ENCODE results near the gene CHSY3.

CHSY3 gene

DNA sequence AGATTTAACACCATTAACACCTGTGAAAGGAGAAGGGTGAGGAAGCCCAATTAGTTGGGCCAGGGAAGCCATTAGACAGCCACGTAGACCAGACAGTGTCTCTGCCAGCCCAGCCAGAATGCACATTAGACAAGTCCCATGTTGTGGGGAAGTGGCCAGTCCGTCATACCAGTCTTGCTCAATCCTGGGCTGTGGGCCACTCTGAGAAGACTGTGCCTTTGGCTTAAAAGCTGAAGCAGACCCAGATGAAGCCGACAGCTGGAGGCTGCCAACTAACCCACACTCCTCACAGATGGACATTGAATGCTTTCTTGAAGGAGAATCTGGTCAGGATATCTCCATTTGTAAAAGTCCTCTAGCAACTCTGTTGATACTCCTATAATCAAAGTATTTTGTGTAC is 128.5 kb downstream of the CHSY3 start:
- DNase-seq = no peak

DNA sequence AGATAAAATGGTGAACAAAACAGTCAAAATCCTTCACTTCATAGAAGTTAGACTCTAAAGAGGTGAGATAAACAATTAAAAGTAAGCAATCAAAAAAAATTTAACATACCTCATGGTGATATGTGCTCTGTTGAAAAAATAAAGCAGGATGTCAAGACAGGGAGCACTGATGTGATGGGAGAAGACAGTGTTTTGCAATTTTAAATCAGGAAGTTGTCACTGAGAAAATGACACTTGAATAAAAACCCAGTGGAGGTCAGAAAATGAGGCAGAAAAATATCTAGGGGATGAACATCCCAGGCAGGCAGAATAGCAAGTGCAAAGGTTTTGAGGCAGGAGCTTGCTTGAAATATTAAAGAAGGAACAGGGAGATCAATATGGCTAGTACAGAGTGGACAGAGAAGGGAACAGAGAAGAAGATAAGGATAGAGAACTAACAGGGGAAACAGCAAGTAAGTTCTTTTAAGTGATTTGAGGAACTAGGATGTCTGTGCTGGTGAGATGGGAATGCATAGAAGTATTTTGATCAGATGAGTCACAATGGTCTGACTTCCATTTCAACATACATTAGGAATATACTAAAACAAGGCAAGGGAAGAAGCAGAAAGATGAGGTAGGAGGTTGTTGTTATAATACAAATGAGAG is 130.4 kb downstream of the CHSY3 start:
- no peak for DNase-seq

DNA sequence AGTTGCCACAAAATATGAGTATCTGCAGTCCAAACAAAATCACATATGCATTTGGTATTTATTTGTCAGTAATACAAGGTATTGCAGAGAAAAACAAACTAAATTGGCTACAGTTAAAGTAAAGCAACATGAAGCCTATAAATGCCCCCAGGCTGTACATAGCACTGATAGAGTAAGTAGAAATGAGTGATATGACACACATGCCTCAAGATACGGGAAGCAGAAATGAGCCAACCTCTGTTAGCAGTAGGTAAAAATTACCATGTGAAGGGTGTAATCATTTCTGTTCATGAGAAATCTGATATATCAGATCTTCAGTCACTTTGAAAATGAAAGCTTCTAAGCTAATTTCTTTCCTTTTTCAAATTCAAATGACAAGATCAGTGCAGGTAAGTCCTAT is 131.1 kb downstream of the CHSY3 start:
- no peak for DNase-seq

DNA sequence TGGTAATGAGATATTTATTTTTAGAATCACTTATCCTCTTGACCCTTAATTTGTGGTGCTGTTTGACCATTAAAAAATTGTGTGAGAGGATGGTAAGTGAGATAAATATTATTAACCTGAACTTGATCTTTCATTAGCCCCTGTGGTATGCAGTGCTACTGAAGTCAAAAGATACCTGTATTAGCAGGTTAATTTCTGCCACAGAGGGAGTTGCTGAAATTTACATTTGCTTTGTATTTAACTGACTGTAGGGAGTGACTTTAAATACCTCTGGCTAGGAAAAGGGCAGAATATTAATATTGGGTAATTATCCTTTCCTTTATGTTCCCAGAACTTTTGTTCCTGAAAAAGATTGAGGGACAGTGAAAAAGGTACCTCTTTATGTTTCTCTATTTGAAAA is 133.6 kb downstream of the CHSY3 start:
- no peak for DNase-seq

DNA sequence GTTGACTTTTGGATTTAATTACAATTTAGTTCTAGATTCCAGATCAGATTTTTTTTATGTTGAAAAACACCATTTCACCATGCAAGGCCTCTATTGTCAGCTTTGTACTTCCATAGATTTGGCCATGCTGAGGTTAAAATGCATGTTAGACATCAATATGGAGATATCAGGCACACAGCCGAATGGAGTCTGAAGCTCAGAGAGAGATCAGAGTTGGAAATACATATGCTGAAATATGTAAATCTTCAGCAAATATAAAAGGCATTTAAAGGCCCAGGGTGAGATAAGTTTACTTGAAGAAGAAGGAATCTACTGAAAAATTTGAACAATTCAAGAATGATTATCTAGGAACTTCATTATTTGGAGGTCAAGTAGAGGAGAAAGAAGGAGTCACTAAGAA is 139.6 kb downstream of the CHSY3 start:
- no peak for DNase-seq

DNA sequence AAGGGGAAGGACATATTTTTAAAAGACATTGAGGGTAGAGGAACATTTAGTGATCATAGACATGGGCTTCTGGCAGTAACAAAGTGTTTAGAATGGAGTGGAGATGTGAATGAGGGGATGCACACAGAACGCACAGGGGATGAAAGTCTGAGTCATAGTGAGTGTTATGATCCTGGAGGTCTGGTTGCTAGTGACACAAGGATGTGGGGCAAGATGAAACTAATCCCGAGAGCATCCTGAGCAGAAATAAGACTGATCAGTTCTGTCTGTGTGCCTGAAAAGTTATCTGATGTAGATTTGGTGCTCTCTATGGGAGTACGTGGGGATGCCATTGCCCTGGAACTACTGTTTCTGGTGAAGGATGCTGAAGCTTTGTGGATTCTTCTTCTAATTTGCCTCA is 141.1 kb downstream of the CHSY3 start:
- no peak for DNase-seq

DNA sequence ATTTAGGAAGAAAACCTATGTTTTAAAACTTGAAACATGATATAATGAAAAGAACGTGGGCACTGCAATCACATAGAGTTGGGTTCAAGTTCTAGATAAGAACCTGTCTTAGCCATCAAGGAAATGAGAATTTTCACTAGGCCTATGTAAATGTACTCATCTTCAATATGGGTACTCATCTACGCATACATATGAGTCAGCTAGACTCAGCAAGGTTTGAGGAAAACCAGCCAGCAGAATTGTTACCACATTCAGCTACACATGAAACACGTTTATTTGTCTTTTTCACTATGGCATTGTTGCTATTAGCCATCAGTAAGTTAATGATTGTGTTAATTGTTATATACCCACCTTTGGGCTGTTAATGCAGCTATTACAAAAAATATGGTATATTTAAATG is 146.3 kb downstream of the CHSY3 start:
- DNase-seq = no peak

DNA sequence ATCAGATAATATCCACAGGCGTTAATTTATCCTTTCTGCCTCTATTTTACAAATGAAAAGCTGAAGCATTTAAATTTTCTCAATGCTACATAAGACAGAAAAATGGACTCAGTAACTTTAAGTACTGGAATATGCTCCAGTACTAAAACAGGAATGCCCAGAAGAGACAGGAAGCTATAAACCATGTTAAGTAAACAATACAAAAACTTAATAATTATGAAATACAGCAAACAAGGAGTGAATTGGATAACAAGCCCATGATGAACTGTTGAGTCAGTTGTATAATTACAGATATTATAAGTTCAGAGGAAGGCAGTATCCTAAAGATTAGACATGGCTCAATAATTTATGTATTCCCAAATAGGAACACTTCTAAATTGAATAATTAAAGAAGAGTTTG is 148.5 kb downstream of the CHSY3 start:
- no peak for DNase-seq

DNA sequence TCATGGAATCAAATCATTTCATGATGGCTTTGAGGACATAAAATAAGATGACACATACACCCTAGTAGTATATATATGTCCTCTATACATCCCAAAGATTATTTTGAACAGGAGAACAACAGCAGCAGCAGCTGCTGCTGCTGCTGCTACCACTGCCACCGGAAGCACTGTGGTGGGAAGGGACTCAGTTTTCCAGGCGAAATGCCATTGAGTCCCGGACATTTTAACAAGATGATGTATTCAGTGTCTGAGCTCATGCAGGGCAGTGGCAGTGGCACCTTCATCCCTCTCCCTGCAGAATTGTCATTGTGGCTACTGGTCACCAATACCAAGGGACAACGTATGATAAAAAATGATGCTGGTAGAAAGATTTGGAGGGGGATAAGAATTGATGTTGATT is 151.3 kb downstream of the CHSY3 start:
- no peak for DNase-seq

DNA sequence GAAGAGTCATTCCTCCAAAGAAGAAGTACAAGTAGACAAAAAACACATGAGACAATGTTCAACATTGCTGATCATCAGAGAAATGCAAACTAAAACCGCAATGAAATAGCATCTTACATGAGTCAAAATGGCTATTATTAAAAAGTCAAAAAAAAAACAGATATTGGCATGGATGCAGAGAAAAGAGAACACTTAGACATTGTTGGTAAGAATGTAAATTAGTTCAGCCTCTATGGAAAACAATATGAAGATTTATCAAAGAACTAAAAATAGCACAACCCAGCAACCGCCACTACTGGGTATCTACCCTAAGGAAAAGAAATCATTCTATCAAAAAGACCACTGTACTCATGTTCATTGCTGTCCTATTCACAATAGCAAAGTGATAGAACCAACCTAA is 157.5 kb downstream of the CHSY3 start:
- no peak for DNase-seq

DNA sequence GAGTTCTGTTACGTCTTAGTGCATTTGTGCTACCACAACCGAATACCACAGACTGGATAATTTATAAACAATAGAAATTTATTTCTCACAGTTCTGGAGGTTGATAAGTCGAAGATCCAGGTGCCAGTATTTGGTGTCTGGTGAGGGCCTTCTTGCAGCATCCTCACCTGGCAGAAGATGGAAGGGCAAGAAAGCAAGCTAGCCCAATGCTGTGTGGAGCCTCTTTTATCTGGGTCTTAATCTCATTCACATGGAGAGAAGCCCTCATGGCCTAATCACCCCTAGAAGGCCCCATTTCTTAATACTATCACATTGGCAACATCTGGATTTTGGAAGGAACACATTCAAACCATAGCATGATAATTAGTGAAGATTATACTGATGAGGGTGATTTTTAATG is 159.3 kb downstream of the CHSY3 start:
- no peak for DNase-seq

DNA sequence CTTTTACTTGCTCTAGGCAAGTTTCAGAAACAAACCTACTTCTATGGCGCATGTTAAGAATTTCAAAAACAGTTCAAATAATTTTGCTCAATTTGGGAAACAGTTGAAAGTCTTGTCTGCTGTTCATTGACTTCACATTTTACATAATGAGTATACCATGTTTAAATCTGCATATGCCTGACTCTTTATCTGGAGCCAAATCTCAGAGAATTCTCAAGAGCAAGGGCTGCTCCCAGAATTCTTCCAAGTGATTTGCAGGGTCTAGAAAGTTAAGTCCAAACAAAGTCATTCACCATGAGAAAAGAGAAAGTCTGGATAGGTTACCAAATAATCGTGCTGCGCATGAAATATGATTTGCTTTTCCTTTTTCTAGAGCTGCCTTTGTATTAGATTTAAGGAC is 160.2 kb downstream of the CHSY3 start:
- DNase-seq = no peak

DNA sequence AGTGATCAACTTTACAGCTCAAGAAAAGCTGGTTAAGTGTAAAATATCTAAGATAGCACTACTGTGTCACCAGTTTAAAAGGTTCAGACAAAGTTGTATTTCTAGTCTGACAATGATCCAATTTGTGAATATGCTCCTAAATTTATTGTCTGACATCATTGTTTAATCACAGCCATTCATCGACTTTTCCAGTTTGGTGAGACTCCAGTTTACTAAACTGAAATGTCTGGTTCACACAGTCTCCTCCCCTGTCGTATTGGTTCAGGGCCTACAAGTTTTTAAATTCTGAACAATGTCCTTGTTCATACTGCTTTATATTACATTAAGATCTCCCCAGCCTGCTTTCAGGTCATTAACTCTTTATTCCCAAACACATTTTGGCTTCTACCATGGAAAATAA is 161.4 kb downstream of the CHSY3 start:
- DNase-seq = no peak

DNA sequence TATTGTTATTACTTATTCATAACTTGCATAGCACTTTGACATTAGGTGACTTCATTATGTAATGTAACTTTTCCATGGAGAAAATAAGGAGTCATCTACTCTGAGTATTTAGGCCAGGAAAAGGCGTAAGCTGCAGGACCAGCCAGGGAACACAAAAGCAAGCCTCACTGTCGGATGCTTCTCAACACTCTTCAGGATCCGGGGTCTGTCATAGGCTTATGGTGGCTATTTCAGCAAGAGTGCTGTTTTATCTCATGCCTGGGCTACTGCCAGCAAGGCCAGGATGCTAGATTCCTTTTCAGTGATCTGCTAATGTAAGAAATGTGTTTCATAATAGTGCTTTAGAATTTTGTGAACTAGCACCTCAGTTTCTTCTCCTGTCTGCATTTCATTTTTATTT is 162.4 kb downstream of the CHSY3 start:
- DNase-seq = no peak

DNA sequence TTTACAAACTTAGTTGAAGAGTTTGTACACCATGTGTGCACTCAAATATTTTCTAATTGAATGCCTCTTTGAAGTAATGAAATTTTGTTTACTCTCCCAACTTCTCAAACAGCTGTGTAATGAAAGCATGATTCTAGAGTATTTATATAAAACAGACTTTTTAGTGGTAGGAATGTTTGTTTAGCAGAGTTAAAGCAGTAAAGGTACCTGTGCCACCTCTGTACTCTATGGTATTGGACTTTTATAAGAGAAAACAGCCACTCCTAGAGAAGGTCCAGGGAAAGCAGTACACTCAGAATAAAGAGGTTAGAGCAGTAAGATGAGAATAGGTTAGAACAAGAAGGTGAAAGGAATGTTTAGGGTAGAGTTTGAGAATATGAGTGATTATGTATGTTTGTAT is 163.1 kb downstream of the CHSY3 start:
- no peak for DNase-seq

DNA sequence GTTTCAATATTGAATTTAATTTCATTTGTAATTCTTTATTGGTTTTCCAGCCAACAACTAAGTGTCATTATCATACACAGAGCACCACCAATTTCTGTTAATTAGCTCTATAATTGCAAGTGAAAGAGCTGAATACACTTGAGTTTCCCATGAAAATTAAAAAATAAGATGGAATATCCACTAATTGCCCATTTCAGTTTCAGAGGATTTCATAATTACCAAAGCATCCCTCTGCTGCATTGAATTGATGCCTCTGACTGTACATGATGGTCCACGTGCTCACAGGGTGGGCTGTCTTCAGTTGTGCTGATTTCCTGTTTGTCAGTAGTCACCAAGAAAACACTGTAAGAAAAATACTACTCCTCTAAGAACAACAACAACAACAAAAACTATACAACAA is 163.8 kb downstream of the CHSY3 start:
- DNase-seq = no peak

DNA sequence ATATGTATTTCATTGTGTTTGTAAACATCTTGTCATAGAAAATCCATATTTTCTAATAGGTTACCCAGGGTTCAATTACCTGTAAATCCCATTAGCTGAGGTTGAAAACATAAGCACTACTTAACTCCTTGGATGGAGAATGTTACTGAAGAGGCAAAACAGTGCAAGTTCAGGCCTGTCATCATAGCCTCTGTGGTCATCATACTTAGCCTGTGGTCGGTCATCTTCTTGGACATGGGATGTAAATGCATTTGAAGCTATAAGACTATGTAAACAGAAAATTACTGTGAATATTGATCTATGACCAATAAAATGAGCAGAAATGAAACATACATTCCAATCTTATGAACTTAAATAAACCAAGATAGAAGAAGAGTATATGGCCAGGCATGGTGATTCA is 164.7 kb downstream of the CHSY3 start:
- DNase-seq = no peak

DNA sequence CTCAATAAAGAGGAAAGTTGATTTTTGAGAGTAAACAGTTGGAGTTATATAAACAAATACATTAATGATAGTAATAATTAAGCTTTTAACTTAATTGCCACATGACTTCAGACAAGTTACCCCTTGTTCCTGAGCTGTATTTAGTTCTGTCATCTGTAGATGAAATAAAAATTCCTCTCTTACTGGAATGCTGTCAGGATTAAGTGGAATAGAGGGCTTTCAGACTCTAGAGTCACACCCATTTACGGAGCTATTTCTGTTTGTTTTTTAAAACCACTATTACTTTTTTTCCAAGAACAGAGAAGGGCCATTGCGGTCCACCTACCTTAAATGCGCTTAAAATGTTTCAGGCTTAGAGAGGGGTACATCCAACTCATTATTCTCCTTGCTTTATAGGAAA is 170.6 kb downstream of the CHSY3 start:
- DNase-seq = no peak

DNA sequence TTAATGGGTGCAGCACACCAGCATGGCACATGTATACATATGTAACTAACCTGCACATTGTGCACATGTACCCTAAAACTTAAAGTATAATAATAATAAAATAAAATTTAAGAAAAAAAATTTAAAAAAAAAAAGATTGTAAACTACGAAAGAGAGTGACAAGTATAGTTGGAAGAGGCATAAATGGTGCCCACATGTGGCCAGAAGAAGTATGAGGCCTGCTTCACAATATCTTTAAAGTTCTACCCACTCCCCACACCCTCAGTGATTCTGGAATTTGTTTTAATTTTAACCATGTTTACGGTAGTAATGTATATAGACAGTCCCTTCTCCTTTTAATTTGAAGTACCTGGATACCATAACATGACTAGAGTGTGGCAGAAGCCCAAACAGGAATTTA is 172.7 kb downstream of the CHSY3 start:
- no peak for DNase-seq

DNA sequence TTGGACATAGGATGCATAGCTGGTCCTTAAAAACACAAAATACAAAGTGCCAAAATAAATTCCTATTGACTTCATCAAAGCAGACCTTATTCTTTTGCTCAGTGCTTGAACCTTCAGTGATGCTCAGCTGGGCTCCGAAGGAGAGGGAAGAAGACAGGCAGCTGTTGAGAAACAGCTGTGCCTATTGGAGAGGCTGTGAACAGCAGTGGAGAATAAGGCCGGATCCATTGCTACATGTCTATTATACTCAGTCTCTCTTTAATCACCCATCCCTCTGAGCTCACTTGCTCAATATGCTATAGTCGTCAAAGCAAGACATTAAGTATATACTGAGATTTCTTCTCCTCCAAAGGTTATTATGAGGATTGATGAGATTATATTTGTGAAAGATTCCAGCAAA is 174.4 kb downstream of the CHSY3 start:
- DNase-seq = no peak

DNA sequence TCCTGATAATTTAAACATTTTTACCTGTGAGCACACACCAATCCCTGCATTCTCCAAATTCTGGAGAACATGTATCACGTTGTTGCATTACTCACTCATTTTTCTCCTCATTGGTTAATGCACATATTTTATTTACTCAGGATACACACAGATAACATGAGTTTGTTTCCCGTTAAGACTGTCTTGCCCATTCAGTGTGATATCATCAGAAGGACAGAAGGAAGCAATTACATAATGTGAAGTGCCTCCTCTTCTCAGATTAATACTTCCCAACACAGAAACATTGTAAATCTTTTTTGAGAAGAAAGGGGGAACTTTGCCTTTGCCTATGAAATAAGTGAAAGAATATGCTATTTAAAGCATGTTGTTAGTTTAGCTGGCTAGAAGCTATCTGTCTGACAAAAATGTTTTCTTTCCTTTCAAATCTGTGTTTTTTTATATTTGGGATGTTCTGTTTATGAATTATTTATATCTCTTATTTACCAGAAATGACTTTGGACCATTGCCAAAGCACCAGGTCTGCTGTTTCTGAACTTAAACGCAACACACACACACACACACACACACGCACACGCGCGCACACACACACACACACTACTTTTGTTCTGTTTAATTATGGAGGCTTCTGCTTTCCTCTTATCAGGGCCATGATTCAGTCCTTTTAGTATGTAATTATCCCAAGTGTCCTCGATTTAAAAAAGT is 186.5 kb downstream of the CHSY3 start:
- no peak for DNase-seq

DNA sequence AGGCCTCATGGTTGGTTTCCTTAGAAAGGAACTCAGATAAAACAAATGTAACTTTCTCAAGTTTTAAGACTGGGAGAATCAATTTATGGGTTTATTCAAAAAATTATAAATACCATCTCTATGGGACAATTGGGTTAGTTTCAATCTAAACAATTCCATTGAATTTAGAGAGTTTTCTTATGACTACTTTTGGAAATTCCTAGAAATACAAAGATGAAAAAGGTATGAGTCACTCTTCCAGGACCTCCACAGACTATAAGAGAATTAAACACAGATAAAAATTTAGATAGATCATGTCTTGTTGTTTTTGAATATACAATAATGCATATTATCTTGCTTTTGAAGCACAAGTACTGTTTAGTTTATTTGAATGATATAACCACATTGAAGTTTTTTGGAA is 188.7 kb downstream of the CHSY3 start:
- DNase-seq = no peak

DNA sequence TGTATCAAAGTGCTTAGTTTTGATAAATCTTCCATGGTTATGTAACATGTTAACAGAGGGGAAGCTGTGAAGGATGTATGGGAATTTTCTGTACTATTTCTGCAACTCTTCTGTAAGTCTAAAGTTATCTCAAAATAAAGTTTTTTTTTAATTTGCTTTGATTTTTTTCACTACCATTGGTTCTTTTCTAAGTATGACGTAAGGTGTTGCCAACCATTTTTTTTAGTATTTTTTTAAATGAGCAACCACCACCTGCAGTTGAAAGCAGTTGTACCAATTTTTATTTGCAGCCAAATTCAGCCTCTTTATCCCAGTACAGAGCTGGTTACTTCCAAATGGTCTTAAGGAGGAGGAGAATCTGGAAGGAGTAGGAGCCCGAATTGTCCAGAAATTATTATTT is 192.2 kb downstream of the CHSY3 start:
- no peak for DNase-seq

DNA sequence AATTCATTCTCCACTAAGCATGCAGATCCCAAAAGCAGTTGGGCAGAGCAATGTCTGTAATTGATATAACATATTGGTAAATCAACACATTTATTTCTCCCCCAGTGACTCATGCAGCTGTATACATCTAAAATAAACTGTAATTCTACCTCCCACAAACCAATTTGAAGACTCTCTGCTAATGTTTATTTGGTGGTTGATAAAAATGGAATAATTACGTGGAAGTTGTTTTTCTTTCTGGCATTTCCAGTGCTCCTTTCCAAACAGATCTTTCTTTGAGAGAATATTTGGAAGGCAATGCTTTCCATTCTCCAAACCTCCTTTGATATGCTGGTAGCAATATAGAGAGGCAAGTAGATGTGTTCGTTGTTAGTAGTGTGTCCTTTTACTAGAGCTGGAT is 194.7 kb downstream of the CHSY3 start:
- DNase-seq = no peak

DNA sequence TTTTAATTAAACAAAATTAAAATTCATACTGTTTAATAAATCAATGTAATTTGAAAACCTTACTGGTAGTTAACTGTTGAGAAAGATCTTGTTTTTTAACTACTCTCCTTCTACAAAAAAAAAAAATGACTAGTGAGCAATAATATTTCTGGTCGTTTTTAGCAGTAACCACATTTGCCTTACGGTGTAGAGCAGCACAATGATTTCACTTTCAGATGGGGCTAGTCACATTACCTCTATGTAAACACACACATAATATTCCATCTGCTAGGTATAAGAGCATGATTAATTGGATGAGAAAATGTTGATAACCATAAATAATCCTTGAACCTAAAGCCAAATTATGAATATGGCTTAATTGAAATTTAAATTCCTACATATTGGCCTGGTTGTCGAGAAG is 198.1 kb downstream of the CHSY3 start:
- DNase-seq = no peak
